Retinal pigment epithelial cell (primary cell): ENCODE data around the gene NAPB.
A peak's percentile ranks its signal among the peaks of the same experiment; 100 is the strongest.

ENCODE experiments used
- DNase-seq: peaks from one replicate; pipeline ENCODE4 v3.0.0-alpha.2; 2010; ENCODE audit warnings: low read depth
- H3K4me3 ChIP-seq: 2 replicates; pipeline ENCODE4 v1.5.1; 2011; ENCODE audit warnings: mild to moderate bottlenecking, low read length, control low read depth, moderate library complexity
- TF ChIP-seq, protein P1 (sequence below): conservative IDR thresholded peaks from 2 replicates; pipeline ENCODE4 v1.5.1; 2011; ENCODE audit warnings: low read depth, low read length, control low read depth, inconsistent platforms

NAPB gene

DNA sequence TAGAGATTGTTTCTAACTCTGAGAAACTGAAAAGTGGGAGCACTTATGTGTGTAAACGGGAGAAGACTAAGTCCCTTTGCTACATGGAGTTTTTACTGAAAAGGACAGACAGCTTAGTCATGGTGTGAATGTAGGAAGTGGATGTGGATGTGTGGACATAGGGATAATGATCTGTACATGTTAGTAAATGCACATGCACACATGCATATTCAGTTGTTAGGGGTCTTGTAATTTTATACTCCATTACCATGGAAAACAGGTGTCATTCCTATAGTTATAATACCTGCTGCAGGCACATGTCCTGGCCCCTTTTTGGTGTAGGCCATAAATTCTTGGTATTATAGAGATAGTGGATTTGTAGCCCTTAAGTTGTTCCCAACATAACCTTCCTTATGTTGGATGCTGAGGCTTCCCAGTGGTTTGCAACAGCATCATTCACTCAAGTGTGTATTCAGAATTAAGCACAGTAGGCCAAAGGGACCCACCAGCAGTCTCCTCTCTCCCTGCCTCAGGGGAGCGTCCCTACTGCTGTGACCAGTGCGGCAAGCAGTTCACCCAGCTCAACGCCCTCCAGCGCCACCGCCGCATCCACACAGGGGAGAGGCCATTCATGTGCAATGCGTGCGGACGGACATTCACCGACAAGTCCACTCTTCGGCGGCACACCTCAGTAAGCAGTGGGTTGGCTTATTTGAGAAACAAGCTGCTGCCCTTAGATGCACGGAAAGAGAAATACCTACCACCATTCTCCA lies 52.0 kb downstream of the NAPB start:
- no peak for DNase-seq
- TF ChIP-seq, protein P1, sequence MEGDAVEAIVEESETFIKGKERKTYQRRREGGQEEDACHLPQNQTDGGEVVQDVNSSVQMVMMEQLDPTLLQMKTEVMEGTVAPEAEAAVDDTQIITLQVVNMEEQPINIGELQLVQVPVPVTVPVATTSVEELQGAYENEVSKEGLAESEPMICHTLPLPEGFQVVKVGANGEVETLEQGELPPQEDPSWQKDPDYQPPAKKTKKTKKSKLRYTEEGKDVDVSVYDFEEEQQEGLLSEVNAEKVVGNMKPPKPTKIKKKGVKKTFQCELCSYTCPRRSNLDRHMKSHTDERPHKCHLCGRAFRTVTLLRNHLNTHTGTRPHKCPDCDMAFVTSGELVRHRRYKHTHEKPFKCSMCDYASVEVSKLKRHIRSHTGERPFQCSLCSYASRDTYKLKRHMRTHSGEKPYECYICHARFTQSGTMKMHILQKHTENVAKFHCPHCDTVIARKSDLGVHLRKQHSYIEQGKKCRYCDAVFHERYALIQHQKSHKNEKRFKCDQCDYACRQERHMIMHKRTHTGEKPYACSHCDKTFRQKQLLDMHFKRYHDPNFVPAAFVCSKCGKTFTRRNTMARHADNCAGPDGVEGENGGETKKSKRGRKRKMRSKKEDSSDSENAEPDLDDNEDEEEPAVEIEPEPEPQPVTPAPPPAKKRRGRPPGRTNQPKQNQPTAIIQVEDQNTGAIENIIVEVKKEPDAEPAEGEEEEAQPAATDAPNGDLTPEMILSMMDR, result no peak
- no peak overlapping the region for H3K4me3 ChIP-seq

DNA sequence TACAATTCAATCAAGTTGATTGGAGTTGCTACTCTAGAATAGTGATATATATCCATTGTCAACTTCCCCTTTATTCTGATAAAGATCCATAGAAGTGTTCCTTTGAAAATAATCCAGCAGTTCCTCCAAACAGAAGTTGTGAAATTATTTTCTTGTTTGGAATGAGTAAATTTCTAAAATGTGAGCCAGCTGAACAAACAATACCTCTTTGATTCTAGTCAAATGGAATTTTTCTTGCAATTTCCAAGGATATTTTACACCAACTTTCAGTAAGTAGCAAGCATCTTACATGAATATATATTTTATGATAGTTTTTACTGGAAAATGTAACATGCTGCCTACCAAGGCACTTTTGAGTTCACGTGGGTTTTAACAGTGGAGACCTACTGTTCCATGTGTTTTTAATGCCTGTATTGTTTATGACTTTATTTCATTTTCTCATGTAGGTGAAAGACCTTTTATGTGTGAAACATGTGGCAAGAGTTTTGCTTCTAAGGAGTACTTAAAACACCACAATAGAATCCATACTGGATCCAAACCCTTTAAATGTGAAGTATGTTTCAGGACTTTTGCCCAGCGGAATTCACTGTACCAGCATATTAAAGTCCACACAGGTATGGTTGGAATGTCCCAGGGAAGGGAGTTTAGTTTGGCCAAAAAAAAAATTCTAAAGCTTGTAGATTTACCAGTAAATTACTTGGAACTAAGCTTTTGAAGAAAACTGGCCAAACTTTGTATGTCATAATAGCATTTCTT lies 52.8 kb downstream of the NAPB start:
- TF ChIP-seq, protein P1, result no peak
- DNase-seq, result no peak

DNA sequence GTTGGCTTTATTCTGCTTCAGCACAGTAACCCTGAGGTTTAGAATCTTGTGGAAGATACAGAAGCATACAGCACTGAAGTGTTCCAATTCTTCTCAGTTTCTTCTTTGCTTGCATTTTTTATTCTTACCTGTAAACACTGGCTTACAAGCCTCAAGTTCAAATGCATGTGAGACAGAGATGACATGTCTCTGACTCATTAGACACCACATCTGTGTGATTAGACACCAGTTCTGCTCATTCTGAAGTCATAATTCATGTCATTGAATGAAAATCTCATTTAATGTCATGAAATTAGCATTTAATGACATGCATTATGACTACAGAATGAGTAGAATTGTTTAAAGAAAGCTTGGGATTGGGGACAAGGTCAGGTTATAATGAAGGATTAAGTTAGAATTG lies 53.5 kb downstream of the NAPB start:
- no peak overlapping the region for H3K4me3 ChIP-seq
- TF ChIP-seq, protein P1, result no peak
- DNase-seq, result no peak

More for the DNA sequence above, 52.8 kb downstream of the NAPB start:
- H3K4me3 ChIP-seq, result no peak overlapping the region

DNA sequence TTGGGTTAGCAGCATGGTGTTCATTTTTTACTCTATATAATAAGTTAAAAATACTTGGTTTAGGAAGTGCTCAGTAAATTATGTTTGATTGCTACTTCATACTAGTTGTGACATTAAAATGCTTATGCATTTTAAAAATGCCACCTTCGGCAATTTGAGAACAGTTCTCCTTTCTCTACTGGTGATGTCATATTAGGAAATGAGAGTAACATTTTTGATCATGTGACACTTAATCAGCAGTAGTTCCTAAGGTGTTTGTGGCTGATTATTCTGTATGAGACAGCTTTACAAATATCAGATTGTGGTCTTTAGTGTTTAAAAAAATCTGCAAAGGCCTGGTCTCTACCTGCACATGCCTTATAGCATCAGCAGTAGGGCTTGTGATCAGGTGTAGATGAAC lies 54.9 kb downstream of the NAPB start:
- DNase-seq, result no peak
- H3K4me3 ChIP-seq, result peak overlapping the region; percentile 4
- TF ChIP-seq, protein P1, result no peak

DNA sequence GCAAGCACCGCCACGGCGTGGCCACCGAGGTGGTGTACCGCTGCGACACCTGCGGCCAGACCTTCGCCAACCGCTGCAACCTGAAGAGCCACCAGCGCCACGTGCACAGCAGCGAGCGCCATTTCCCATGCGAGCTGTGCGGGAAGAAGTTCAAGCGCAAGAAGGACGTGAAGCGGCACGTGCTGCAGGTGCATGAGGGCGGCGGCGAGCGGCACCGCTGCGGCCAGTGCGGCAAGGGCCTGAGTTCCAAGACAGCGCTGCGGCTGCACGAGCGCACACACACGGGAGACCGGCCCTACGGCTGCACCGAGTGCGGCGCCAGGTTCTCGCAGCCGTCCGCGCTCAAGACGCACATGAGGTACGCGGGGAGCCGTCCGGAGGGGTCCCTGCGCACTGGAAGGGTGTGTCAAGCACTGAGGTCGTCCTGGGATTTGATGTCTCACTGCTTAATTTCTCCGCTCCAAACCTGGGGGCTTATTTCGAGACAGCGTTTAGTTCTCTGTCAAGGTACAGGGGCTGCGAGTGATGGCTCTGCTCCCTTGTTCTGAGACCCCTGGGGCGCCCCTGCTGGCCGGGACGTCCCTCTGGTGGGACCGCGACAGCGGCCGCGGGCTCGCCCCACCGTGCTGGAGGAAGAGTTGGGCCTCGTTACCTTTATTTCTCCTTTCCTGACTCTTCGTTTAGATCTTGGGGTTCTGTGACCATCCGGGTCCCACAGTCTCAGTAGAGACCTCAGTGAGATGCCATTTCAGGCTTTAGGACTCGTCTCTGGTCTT lies 55.7 kb downstream of the NAPB start:
- H3K4me3 ChIP-seq, result peak overlapping the region; percentile 4
- no peak for DNase-seq
- TF ChIP-seq, protein P1, result no peak

DNA sequence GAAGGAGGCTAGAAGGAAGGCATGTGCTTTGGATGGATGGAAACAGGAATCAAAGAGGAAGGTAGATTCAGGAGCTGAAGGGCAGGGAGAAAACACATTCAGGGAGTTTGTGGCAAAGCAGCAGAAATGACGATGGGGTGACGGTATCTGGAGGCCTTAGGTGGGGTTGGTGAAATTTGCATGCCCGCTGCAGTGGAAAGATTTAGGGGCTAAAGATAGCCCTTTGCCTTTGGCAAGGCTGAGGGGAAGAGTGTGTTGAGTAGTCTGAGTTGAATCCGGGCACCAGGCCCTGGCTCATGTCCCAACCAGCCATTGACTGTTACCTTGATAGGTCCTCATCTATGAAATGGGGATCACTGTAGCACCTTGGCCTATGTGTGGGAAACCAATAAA lies 58.0 kb downstream of the NAPB start:
- TF ChIP-seq, protein P1, result no peak

More for the DNA sequence above, 58.0 kb downstream of the NAPB start:
- H3K4me3 ChIP-seq, result peak overlapping the region; percentile 77
- DNase-seq, result no peak
